Measurements from ENCODE around the gene GCNT2. TPM values are rescaled to one million over a fixed set of nuclear protein-coding genes. Genes with fewer than 3 reads are reported as not detected.
A peak's percentile ranks its signal among the peaks of the same experiment; 100 is the strongest.
"Not testable (repeated sequence)": the region's sequence is repeated elsewhere in the genome, so short reads cannot be mapped to it uniquely, and the experiment has no call there.

The GCNT2 gene
- total RNA-seq, 1 donor from 2014 or later = 13.2 TPM

DNA sequence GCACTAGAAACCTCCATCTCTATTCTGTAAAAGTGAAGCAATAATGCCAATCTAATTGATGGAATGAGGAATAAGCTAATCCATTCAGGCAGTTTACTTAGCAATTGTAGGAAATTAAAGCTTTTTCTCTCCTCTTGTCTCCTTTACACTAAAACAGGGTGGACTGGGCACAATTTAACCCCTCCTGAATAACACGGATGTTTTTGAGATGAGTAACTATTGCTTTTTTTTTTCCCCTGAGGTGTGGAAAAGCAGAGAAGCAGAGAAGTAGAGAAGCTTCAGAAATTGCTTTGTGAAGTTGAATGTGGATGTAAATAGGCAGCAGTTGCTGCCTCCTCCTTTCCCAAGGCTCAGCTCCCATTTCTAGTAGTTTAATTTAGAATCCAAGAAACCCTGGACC lies 40.0 kb upstream of the GCNT2 start:
- TF ChIP-seq, protein P1, sequence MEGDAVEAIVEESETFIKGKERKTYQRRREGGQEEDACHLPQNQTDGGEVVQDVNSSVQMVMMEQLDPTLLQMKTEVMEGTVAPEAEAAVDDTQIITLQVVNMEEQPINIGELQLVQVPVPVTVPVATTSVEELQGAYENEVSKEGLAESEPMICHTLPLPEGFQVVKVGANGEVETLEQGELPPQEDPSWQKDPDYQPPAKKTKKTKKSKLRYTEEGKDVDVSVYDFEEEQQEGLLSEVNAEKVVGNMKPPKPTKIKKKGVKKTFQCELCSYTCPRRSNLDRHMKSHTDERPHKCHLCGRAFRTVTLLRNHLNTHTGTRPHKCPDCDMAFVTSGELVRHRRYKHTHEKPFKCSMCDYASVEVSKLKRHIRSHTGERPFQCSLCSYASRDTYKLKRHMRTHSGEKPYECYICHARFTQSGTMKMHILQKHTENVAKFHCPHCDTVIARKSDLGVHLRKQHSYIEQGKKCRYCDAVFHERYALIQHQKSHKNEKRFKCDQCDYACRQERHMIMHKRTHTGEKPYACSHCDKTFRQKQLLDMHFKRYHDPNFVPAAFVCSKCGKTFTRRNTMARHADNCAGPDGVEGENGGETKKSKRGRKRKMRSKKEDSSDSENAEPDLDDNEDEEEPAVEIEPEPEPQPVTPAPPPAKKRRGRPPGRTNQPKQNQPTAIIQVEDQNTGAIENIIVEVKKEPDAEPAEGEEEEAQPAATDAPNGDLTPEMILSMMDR (IDR thresholded peaks at IDR 0.05; ENCODE audit: partially characterized antibody, unreplicated experiment) = no peak
- no peak overlapping the region for H3K27ac Mint-ChIP-seq (ENCODE audit: unreplicated experiment)
- H3K27me3 Mint-ChIP-seq (ENCODE audit: unreplicated experiment) = no peaks in the 10 kb centered on the region
- DNase-seq = no peak
- no peaks in the 10 kb centered on the region for H3K4me1 Mint-ChIP-seq (ENCODE audit: low read depth, unreplicated experiment)
- no peaks in the 10 kb centered on the region for H3K36me3 Mint-ChIP-seq (ENCODE audit: unreplicated experiment)
- H3K4me3 Mint-ChIP-seq (ENCODE audit: unreplicated experiment) = no peak overlapping the region
- peaks cover 2% of the 10 kb centered on the region for H3K9me3 Mint-ChIP-seq (ENCODE audit: unreplicated experiment)

DNA sequence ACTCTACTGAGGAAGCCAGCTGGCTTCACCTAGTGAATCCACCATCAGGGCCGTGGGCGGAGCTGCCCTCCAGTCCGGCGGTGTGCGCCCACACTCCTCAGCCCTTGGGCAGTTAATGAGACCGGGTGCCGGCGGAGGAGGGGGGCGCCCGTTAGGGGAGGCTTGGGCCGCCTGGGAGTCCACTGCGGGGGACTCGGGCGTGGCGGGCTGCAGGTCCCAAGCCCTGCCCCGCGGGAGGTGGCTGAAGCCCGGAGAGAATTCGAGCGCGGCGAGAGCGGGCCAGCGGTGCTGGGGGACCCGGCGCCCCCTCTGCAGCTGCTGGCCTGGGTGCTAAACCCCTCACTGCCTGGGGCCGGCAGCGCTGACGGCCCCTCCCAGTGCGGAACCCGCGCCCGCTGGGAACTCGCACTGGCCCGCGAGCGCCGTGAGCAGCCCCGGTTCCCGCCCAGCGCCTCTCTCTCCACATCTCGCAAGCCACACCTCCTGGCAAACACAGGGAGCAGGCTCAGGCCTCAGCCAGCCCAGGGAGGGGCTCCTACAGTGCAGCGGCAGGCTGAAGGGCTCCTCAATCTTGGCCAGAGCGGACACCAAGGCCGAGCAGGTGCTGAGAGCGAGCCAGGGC lies 38.4 kb upstream of the GCNT2 start:
- TF ChIP-seq, protein P1 (IDR thresholded peaks at IDR 0.05; ENCODE audit: partially characterized antibody, unreplicated experiment) = no peak
- Mint-ChIP-seq H3K27ac (ENCODE audit: unreplicated experiment) (no peak overlapping the region), H3K4me3 (ENCODE audit: unreplicated experiment) (no peak overlapping the region), H3K9me3 (ENCODE audit: unreplicated experiment) (peaks cover 2% of the 10 kb centered on the region), H3K27me3 (ENCODE audit: unreplicated experiment) (no peaks in the 10 kb centered on the region), H3K4me1 (ENCODE audit: low read depth, unreplicated experiment) (no peaks in the 10 kb centered on the region), H3K36me3 (ENCODE audit: unreplicated experiment) (no peaks in the 10 kb centered on the region)
- peak; percentile 18 for DNase-seq

DNA sequence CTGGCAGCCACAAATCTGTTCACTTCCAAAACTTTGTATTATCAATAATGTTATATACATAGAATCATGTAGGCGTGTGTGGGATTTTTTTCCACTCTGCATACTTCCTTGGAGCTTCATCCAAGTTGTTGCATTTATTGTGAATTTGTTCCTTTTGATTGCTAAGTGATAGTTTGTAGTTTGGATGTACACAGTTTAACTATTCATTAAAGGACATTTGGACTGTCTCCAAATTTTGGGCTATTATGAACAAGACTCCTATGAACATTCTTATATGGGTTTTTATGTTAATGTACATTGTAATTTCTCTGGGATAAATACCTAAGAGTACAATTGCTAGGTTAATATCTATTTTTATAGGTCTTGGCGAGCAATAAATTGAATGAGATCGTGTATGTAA lies 36.2 kb upstream of the GCNT2 start:
- no peak for DNase-seq
- no peak overlapping the region for H3K27ac Mint-ChIP-seq (ENCODE audit: unreplicated experiment)
- H3K27me3 Mint-ChIP-seq (ENCODE audit: unreplicated experiment) = no peaks in the 10 kb centered on the region
- no peaks in the 10 kb centered on the region for H3K4me1 Mint-ChIP-seq (ENCODE audit: low read depth, unreplicated experiment)
- H3K4me3 Mint-ChIP-seq (ENCODE audit: unreplicated experiment) = no peak overlapping the region
- no peaks in the 10 kb centered on the region for H3K36me3 Mint-ChIP-seq (ENCODE audit: unreplicated experiment)
- TF ChIP-seq, protein P1 (IDR thresholded peaks at IDR 0.05; ENCODE audit: partially characterized antibody, unreplicated experiment) = no peak
- H3K9me3 Mint-ChIP-seq (ENCODE audit: unreplicated experiment) = peaks cover 2% of the 10 kb centered on the region

DNA sequence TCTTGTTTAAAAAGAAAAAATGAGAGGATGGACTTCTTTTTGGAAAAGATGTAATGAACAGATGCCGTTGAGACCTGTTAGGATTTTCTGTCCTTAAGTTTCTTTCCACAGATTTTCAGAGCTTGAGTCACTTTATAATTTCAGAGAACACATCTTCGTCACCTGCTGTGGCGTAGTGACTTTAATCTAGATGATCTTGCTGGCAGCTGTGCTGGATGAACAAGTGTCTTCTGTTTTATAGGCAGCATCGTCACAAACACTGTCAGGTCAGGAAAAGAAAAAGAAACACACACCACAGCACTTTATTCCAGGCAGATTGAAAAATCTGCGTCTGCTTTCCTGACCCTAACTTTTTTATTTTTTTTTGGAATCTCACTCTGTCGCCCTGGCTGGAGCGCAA lies 35.7 kb upstream of the GCNT2 start:
- no peak for DNase-seq
- TF ChIP-seq, protein P1 (IDR thresholded peaks at IDR 0.05; ENCODE audit: partially characterized antibody, unreplicated experiment) = no peak
- H3K27me3 Mint-ChIP-seq (ENCODE audit: unreplicated experiment) = no peaks in the 10 kb centered on the region
- H3K4me1 Mint-ChIP-seq (ENCODE audit: low read depth, unreplicated experiment) = no peaks in the 10 kb centered on the region
- no peak overlapping the region for H3K4me3 Mint-ChIP-seq (ENCODE audit: unreplicated experiment)
- peaks cover 2% of the 10 kb centered on the region for H3K9me3 Mint-ChIP-seq (ENCODE audit: unreplicated experiment)
- no peaks in the 10 kb centered on the region for H3K36me3 Mint-ChIP-seq (ENCODE audit: unreplicated experiment)
- H3K27ac Mint-ChIP-seq (ENCODE audit: unreplicated experiment) = no peak overlapping the region

DNA sequence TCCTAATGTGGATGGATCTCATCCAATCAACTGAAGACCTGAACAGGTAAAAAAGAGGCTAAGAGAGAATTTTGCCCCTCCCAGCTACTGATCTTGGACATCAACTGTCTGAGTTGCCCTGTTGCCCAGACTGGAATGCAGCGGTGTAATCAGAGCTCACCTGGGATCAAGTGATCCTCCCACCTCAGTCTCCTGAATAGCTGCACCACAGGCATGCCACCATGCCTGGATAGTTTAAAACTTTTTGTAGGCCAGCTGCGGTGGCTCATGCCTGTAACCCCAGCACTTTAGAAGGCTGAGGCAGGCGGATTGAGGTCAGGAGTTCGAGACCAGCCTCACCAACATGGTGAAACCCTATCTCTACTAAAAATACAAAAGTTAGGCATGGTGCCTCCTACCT lies 34.9 kb upstream of the GCNT2 start:
- no peak for DNase-seq
- no peak overlapping the region for H3K4me3 Mint-ChIP-seq (ENCODE audit: unreplicated experiment)
- TF ChIP-seq, protein P1 (IDR thresholded peaks at IDR 0.05; ENCODE audit: partially characterized antibody, unreplicated experiment) = no peak
- H3K4me1 Mint-ChIP-seq (ENCODE audit: low read depth, unreplicated experiment) = no peaks in the 10 kb centered on the region
- peaks cover 2% of the 10 kb centered on the region for H3K9me3 Mint-ChIP-seq (ENCODE audit: unreplicated experiment)
- H3K36me3 Mint-ChIP-seq (ENCODE audit: unreplicated experiment) = no peaks in the 10 kb centered on the region
- H3K27me3 Mint-ChIP-seq (ENCODE audit: unreplicated experiment) = no peaks in the 10 kb centered on the region
- H3K27ac Mint-ChIP-seq (ENCODE audit: unreplicated experiment) = no peak overlapping the region

DNA sequence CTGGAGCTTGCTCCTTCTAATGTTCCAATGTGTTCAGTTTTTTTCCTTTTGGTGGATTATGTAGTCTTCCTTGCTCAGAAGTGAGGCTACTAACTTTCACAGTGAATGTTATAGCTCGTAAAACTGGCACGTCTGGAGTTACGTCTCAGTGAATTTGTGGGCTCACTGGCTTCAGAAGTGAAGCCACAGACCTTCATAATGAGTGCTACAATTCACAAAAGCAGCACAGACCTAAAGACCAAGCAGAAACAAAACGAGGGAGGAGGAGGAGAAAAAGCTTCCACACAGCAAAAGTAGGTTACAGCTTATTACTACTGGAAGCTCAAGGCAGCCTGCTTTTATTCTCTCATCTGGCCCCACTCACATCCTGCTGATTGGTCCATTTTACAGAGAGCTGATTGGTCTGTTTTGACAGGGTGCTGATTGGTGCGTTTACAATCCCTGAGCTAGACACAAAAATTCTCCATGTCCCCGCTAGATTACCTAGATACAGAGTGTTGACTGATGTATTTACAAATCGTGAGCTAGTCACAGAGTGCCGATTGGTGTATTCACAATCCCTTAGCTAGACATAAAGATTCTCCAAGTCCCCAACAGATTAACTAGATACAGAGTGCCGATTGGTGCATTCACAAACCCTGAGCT lies 34.1 kb upstream of the GCNT2 start:
- H3K36me3 Mint-ChIP-seq (ENCODE audit: unreplicated experiment); H3K4me1 Mint-ChIP-seq (ENCODE audit: low read depth, unreplicated experiment); DNase-seq; H3K9me3 Mint-ChIP-seq (ENCODE audit: unreplicated experiment); H3K27me3 Mint-ChIP-seq (ENCODE audit: unreplicated experiment); H3K27ac Mint-ChIP-seq (ENCODE audit: unreplicated experiment): not testable (repeated sequence)
- H3K4me3 Mint-ChIP-seq (ENCODE audit: unreplicated experiment) = peak overlapping the region; percentile 25

Data from glutamatergic neuron (in vitro differentiated cells).